Muscle layer of colon (tissue), 2 donors: ENCODE measurements around the gene SLC25A27.
A peak's percentile ranks its signal among the peaks of the same experiment; 100 is the strongest.

Source experiments
- H3K27ac ChIP-seq: one replicate; pipeline ENCODE4 v1.7.0; 2013; ENCODE audit warnings: low read depth, mild to moderate bottlenecking, low read length, moderate library complexity
- H3K27me3 ChIP-seq, 2 donors: one replicate each; pipeline ENCODE4 v1.7.0; 2013; ENCODE audit warnings: low read length in 2 of 2, mild to moderate bottlenecking in 2 of 2; ENCODE audit not compliant: insufficient read depth in 2 of 2, control insufficient read depth in 1 of 2
- H3K36me3 ChIP-seq: one replicate; pipeline ENCODE4 v1.7.0; 2013; ENCODE audit warnings: mild to moderate bottlenecking, low read length; ENCODE audit not compliant: insufficient read depth
- H3K4me1 ChIP-seq: one replicate; pipeline ENCODE4 v1.7.0; 2013; ENCODE audit warnings: mild to moderate bottlenecking, low read length; ENCODE audit not compliant: insufficient read depth
- H3K4me3 ChIP-seq, 2 donors: one replicate each; pipeline ENCODE4 v1.7.0; 2013; ENCODE audit warnings: low read length in 2 of 2, low read depth in 1 of 2, mild to moderate bottlenecking in 1 of 2, moderate library complexity in 1 of 2
- H3K9ac ChIP-seq: one replicate; pipeline ENCODE4 v1.7.0; 2013; ENCODE audit warnings: low read length
- H3K9me3 ChIP-seq: one replicate; pipeline ENCODE4 v1.7.0; 2013; ENCODE audit warnings: mild to moderate bottlenecking, low read length
- donor health status: abdominal sarcoma.
- donor health status: Adenocarcinoma of cecum.

SLC25A27 gene

GRCh38 chr6:46653439-46654195 lies 842 bp downstream of the SLC25A27 start:
- H3K27me3 ChIP-seq = no peaks in the 10 kb centered on the region
- H3K27ac ChIP-seq = peak overlapping the region; percentile 82
- peak overlapping the region; percentile 60 for H3K9ac ChIP-seq
- H3K4me3 ChIP-seq = peak overlapping the region; percentile 54 to 100
- H3K36me3 ChIP-seq = peaks cover 9% of the 10 kb centered on the region
- H3K4me1 ChIP-seq = peaks cover 17% of the 10 kb centered on the region
- H3K9me3 ChIP-seq = no peaks in the 10 kb centered on the region

GRCh38 chr6:46655803-46656202 lies 3.0 kb downstream of the SLC25A27 start:
- Histone ChIP-seq H3K9me3 (no peaks in the 10 kb centered on the region), H3K27ac (no peak overlapping the region), H3K27me3 (no peaks in the 10 kb centered on the region), H3K36me3 (peaks cover 13% of the 10 kb centered on the region), H3K4me1 (peaks cover 14% of the 10 kb centered on the region), H3K4me3 (no peak overlapping the region), H3K9ac (no peak overlapping the region)

GRCh38 chr6:46657642-46658041 lies 4.9 kb downstream of the SLC25A27 start:
- Histone ChIP-seq H3K36me3 (peaks cover 13% of the 10 kb centered on the region), H3K9me3 (no peaks in the 10 kb centered on the region), H3K27ac (no peak overlapping the region), H3K27me3 (no peaks in the 10 kb centered on the region), H3K4me1 (peaks cover 9% of the 10 kb centered on the region), H3K9ac (no peak overlapping the region), H3K4me3 (no peak overlapping the region)

DNA sequence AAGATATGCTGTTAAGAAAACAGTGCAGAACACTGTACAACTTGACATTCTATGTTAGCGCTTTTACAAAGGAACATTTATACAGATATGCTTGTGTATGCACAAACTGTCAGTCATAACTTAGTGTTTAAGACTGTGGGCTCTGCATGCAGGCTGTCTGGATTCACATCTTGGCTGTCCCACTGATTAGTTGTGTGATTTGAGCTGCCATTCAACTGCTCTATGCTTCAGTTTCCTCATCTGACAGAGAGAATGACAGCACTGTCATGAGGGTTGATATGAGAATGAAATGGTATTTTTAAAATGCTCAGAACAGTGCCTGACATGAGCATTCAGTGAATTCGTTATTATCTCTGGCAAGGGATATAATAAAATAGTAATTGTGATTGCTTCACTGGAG lies 8.7 kb downstream of the SLC25A27 start:
- H3K36me3 ChIP-seq = peaks cover 13% of the 10 kb centered on the region
- no peak overlapping the region for H3K27ac ChIP-seq

DNA sequence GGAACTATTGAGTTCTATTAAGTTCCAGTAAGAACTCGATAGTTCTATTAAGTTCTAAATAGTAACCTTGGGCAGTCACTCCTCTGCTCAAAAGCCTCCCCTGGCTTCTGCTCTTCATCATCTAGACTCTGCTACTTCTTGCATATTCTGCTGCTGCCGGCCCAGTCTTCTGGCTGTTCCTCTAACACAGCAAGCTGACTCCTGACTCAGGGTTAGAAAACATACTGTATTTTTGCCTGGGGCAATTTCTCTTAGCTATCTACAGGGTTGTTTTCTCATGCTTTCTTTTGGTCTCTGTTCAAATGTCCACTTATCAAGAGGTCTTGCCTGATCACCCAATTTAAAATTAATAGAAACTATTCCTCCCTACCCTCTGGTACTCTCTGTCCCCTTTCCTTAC lies 14.6 kb downstream of the SLC25A27 start:
- H3K4me1 ChIP-seq = no peaks in the 10 kb centered on the region
- H3K9me3 ChIP-seq = no peaks in the 10 kb centered on the region
- no peak overlapping the region for H3K27ac ChIP-seq
- no peak overlapping the region for H3K4me3 ChIP-seq
- peaks cover 13% of the 10 kb centered on the region for H3K36me3 ChIP-seq
- H3K9ac ChIP-seq = no peak overlapping the region
- no peaks in the 10 kb centered on the region for H3K27me3 ChIP-seq

More for the DNA sequence above, 8.7 kb downstream of the SLC25A27 start:
- Histone ChIP-seq H3K4me3 (no peak overlapping the region), H3K4me1 (no peaks in the 10 kb centered on the region), H3K27me3 (no peaks in the 10 kb centered on the region), H3K9me3 (no peaks in the 10 kb centered on the region), H3K9ac (no peak overlapping the region)

DNA sequence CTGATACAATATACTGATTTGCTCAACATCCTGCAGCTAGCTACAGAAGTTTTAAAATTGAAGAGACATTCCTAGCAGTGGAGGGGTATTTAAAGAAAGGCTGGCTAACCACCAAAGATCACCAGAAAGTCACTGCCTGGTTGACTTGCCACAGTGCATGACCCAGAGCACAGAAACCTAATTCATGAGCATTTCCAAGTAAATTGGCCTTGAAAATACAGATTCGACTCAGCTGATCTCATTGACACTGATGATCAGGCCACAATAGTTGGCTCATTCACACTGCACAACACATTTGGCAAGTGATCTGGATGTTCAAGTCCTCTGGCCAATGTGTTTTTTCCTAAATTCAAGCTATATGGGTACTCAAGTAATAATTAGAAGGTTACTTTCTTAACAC lies 21.6 kb downstream of the SLC25A27 start:
- Histone ChIP-seq H3K4me3 (no peak overlapping the region), H3K9me3 (no peaks in the 10 kb centered on the region), H3K9ac (no peak overlapping the region), H3K4me1 (no peaks in the 10 kb centered on the region), H3K27ac (no peak overlapping the region), H3K36me3 (peaks cover 32% of the 10 kb centered on the region), H3K27me3 (no peaks in the 10 kb centered on the region)

- no peaks in the 10 kb centered on the region for H3K4me1 ChIP-seq
- no peak overlapping the region for H3K4me3 ChIP-seq
- no peak overlapping the region for H3K27ac ChIP-seq
- peaks cover 25% of the 10 kb centered on the region for H3K36me3 ChIP-seq
- no peaks in the 10 kb centered on the region for H3K9me3 ChIP-seq
- no peaks in the 10 kb centered on the region for H3K27me3 ChIP-seq
- H3K9ac ChIP-seq = no peak overlapping the region
Measured at GRCh38 chr6:46676604-46677313, 24.0 kb downstream of the SLC25A27 start.

GRCh38 chr6:46677314-46677654 lies 24.5 kb downstream of the SLC25A27 start:
- peaks cover 25% of the 10 kb centered on the region for H3K36me3 ChIP-seq
- no peaks in the 10 kb centered on the region for H3K4me1 ChIP-seq
- H3K27ac ChIP-seq = no peak overlapping the region
- H3K9me3 ChIP-seq = no peaks in the 10 kb centered on the region
- no peak overlapping the region for H3K4me3 ChIP-seq
- no peak overlapping the region for H3K9ac ChIP-seq
- H3K27me3 ChIP-seq = no peaks in the 10 kb centered on the region

GRCh38 chr6:46684771-46685170 lies 32.0 kb downstream of the SLC25A27 start:
- no peaks in the 10 kb centered on the region for H3K9me3 ChIP-seq
- no peaks in the 10 kb centered on the region for H3K27me3 ChIP-seq
- H3K27ac ChIP-seq = no peak overlapping the region
- no peaks in the 10 kb centered on the region for H3K4me1 ChIP-seq
- no peaks in the 10 kb centered on the region for H3K36me3 ChIP-seq
- H3K9ac ChIP-seq = no peak overlapping the region
- no peak overlapping the region for H3K4me3 ChIP-seq

DNA sequence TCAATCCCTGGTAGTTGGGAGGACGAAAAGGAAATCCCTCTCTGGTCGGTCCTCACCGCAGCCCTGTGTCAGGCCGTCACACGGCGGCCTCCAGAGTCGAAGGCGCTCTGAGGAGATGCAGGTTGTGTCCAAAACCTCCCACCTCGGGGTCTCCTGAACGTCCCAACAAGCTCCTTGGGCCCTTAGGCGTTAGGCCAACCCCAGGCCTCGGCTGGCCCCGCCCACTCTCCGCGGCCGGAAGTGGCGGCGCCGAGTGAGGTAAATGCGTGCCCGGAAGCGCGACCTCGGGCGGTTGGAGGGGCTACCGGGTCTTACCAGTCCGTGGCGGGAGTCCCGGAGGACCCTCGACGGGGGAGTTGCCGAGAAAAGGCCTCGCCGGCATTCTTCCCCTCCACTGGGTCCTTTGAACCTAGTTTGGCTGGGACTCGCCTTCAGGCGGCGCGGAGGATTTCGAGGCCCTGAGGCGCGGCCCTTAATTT lies 34.9 kb downstream of the SLC25A27 start, which contains the start of gene TDRD6:
Gene TDRD6 (plus strand): TSS at position 267 of the 479 bp plus-strand sequence. CDS start 244 bp downstream, outside the sequence.
- Histone ChIP-seq H3K27me3 (no peaks in the 10 kb centered on the region), H3K27ac (no peak within 1 kb of the TSS), H3K4me1 (no peaks in the 10 kb centered on the region), H3K9me3 (no peaks in the 10 kb centered on the region), H3K9ac (no peak within 1 kb of the TSS), H3K36me3 (no peaks in the 10 kb centered on the region), H3K4me3 (no peak within 1 kb of the TSS)

GRCh38 chr6:46688117-46688965 lies 35.6 kb downstream of the SLC25A27 start:
- Histone ChIP-seq H3K27me3 (no peaks in the 10 kb centered on the region), H3K9ac (no peak overlapping the region), H3K4me3 (no peak overlapping the region), H3K36me3 (no peaks in the 10 kb centered on the region), H3K9me3 (no peaks in the 10 kb centered on the region), H3K4me1 (no peaks in the 10 kb centered on the region), H3K27ac (no peak overlapping the region)
